ENCODE measurements around the gene NGFR.

Gene NGFR

GRCh38 chr17:49494986-49495841 is at the start of gene NGFR:
TSS of gene NGFR (plus strand) at chr17:49495293. CDS start at chr17:49495418, 125 bp downstream.
- Histone ChIP-seq H3K4me3 (ENCODE audit: low read depth, low read length) (peak within 1 kb of the TSS; percentile 51), H3K27ac (ENCODE audit: extremely low read depth, low read depth, low read length) (peak within 1 kb of the TSS; percentile 27; the same call in 1 of the 2 replicates), H3K9me3 (ENCODE audit: control insufficient read depth, insufficient read depth, low read depth, low read length) (no peaks in the 10 kb centered on the region), H3K36me3 (ENCODE audit: control insufficient read depth in 2 of 2, insufficient read depth in 1 of 2, low read length in 2 of 2) (no peaks in the 10 kb centered on the region), H3K4me1 (ENCODE audit: control insufficient read depth, insufficient read depth, low read length) (peaks cover 13% of the 10 kb centered on the region)
- ChIA-PET POLR2A (interaction anchor here (0.5 to 4.5 kb wide), 9 partner anchors 12 to 256 kb away, joined by 3 to 32 read pairs (median 4); partner anchors contain the start of gene PHB1), CTCF (interaction anchor here (0.6 to 4.5 kb wide), 16 partner anchors 9 to 1052 kb away, joined by 3 to 59 read pairs (median 4); no protein-coding TSS in a partner anchor)
- TF ChIP-seq KLF9 (tag by site-specific recombination; IDR thresholded peaks at IDR 0.05; ENCODE audit: low read depth) (no peak), BCL11B (tag by site-specific recombination; IDR thresholded peaks at IDR 0.05; ENCODE audit: low read depth) (no peak), ZNF76 (tag by site-specific recombination; IDR thresholded peaks at IDR 0.05; ENCODE audit: borderline replicate concordance, low read depth) (no peak), ZNF610 (tag by site-specific recombination; IDR thresholded peaks at IDR 0.05; ENCODE audit: borderline replicate concordance) (no peak), ATF2 (tag by site-specific recombination; IDR thresholded peaks at IDR 0.05; ENCODE audit: low read depth) (no peak), ZNF692 (tag by site-specific recombination; IDR thresholded peaks at IDR 0.05) (0 out of 2 replicates have a peak, but pooled peaks have one; percentile 9), ZNF513 (tag by site-specific recombination; IDR thresholded peaks at IDR 0.05) (no peak), ZNF223 (tag by site-specific recombination; IDR thresholded peaks at IDR 0.05) (no peak), ZNF830 (tag by site-specific recombination; IDR thresholded peaks at IDR 0.05; ENCODE audit: low read depth) (no peak), ZNF677 (tag by site-specific recombination; IDR thresholded peaks at IDR 0.05) (peak; percentile 36; the same call in 1 of the 2 replicates), ZNF202 (tag by site-specific recombination; IDR thresholded peaks at IDR 0.05; ENCODE audit: borderline replicate concordance) (no peak), ZNF366 (tag by site-specific recombination; conservative IDR thresholded peaks at IDR 0.05) (no peak), SP7 (tag by site-specific recombination; IDR thresholded peaks at IDR 0.05) (no peak), ZNF404 (tag by site-specific recombination; IDR thresholded peaks at IDR 0.05) (no peak), ZNF658 (tag by site-specific recombination; IDR thresholded peaks at IDR 0.05) (no peak), ZNF146 (tag by site-specific recombination; IDR thresholded peaks at IDR 0.05) (no peak), KLF10 (tag by site-specific recombination; IDR thresholded peaks at IDR 0.05) (0 out of 2 replicates have a peak, but pooled peaks have one; percentile 27), HOXA7 (CRISPR knock-in tag; IDR thresholded peaks at IDR 0.05; ENCODE audit: borderline replicate concordance) (no peak), ZNF292 (tag by site-specific recombination; IDR thresholded peaks at IDR 0.05; ENCODE audit: borderline replicate concordance, low read depth) (no peak), ZNF311 (tag by site-specific recombination; IDR thresholded peaks at IDR 0.05; ENCODE audit: borderline replicate concordance) (no peak), ZBTB10 (tag by site-specific recombination; IDR thresholded peaks at IDR 0.05) (no peak), ZXDB (tag by site-specific recombination; IDR thresholded peaks at IDR 0.05) (0 out of 2 replicates have a peak, but pooled peaks have one; percentile 7), ZNF248 (tag by site-specific recombination; IDR thresholded peaks at IDR 0.05) (no peak), ZFP37 (tag by site-specific recombination; IDR thresholded peaks at IDR 0.05) (no peak), ZNF707 (tag by site-specific recombination; IDR thresholded peaks at IDR 0.05) (no peak)

Data from HEK293 (cell line).